IPS-NIHi7 (cell line): Measurements from ENCODE around the gene RHOT1.
"Not testable (repeated sequence)": the region's sequence is repeated elsewhere in the genome, so short reads cannot be mapped to it uniquely, and the experiment has no call there.

Source experiments
- DNase-seq: peaks from one replicate; pipeline ENCODE4 v3.0.0; 2012; ENCODE audit warnings: mixed read lengths; ENCODE audit errors: extremely low spot score

The RHOT1 gene

GRCh38 chr17:32159586-32160438, 17.5 kb downstream of the RHOT1 start:
- no peak for DNase-seq

- no peak for DNase-seq
Observed at GRCh38 chr17:32160526-32160925, 18.2 kb downstream of the RHOT1 start.

- DNase-seq = no peak
Observed at GRCh38 chr17:32161029-32161428, 18.7 kb downstream of the RHOT1 start.

GRCh38 chr17:32161506-32162365, 19.4 kb downstream of the RHOT1 start:
- no peak for DNase-seq

- DNase-seq = no peak
Observed at GRCh38 chr17:32174889-32175288, 32.6 kb downstream of the RHOT1 start.

GRCh38 chr17:32178679-32179078, 36.4 kb downstream of the RHOT1 start:
- not testable (repeated sequence) for DNase-seq

- not testable (repeated sequence) for DNase-seq
Observed at GRCh38 chr17:32179103-32179502, 36.8 kb downstream of the RHOT1 start.

GRCh38 chr17:32179526-32179925, 37.2 kb downstream of the RHOT1 start:
- not testable (repeated sequence) for DNase-seq

GRCh38 chr17:32180262-32180661, 38.0 kb downstream of the RHOT1 start:
- DNase-seq = not testable (repeated sequence)

GRCh38 chr17:32185875-32186274, 43.6 kb downstream of the RHOT1 start:
- DNase-seq = no peak

GRCh38 chr17:32187271-32187670, 45.0 kb downstream of the RHOT1 start:
- no peak for DNase-seq

GRCh38 chr17:32189343-32189742, 47.0 kb downstream of the RHOT1 start:
- no peak for DNase-seq

- DNase-seq = no peak
Observed at GRCh38 chr17:32191306-32191705, 49.0 kb downstream of the RHOT1 start.

- no peak for DNase-seq
Observed at GRCh38 chr17:32192379-32192778, 50.1 kb downstream of the RHOT1 start.

- DNase-seq = no peak
Observed at GRCh38 chr17:32197987-32198386, 55.7 kb downstream of the RHOT1 start.

GRCh38 chr17:32206861-32207260, 64.6 kb downstream of the RHOT1 start:
- no peak for DNase-seq

GRCh38 chr17:32208436-32208835, 66.1 kb downstream of the RHOT1 start:
- no peak for DNase-seq

GRCh38 chr17:32209608-32210007, 67.3 kb downstream of the RHOT1 start:
- no peak for DNase-seq

GRCh38 chr17:32211671-32212070, 69.4 kb downstream of the RHOT1 start:
- DNase-seq = no peak

GRCh38 chr17:32215696-32216095, 73.4 kb downstream of the RHOT1 start:
- DNase-seq = no peak

- peak; percentile 20 for DNase-seq
Observed at GRCh38 chr17:32222621-32223020, 80.3 kb downstream of the RHOT1 start.

GRCh38 chr17:32223703-32224102, 81.4 kb downstream of the RHOT1 start:
- no peak for DNase-seq

GRCh38 chr17:32226886-32227285, 84.6 kb downstream of the RHOT1 start:
- peak; percentile 27 for DNase-seq
